ENCODE data around the gene XPA.

Gene XPA

DNA sequence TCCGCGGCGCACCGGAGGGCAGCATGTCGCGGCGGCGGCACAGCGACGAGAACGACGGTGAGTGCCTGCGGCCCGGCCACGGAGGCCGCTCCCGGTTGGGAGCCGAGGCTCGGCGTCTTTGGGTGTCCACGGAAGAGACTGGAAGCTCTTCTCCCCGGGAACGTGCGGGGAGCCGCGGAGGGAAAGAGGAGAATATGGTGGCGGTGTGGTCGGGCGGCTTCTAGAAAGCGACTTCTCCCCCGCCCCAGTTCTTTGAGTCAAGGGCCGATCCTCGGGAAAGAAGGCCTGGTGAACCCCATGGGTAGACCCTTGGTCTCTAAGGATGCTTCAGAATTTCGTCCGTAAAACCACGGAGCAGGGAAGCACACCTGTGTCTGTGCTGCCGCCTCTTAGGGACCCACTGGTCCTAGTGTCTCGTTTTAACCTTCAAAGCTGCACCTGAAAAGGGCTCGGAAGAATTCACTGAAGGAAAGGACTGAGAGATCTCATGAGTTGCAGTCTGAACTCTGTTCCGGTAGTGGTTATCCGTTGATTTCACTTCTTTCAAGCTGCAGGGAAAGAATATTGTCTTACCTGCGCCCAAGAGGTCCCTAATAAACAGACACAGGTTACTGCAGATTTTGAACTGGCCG is 63.2 kb downstream of the XPA start:
- TF ChIP-seq, protein P1, sequence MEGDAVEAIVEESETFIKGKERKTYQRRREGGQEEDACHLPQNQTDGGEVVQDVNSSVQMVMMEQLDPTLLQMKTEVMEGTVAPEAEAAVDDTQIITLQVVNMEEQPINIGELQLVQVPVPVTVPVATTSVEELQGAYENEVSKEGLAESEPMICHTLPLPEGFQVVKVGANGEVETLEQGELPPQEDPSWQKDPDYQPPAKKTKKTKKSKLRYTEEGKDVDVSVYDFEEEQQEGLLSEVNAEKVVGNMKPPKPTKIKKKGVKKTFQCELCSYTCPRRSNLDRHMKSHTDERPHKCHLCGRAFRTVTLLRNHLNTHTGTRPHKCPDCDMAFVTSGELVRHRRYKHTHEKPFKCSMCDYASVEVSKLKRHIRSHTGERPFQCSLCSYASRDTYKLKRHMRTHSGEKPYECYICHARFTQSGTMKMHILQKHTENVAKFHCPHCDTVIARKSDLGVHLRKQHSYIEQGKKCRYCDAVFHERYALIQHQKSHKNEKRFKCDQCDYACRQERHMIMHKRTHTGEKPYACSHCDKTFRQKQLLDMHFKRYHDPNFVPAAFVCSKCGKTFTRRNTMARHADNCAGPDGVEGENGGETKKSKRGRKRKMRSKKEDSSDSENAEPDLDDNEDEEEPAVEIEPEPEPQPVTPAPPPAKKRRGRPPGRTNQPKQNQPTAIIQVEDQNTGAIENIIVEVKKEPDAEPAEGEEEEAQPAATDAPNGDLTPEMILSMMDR (conservative IDR thresholded peaks at IDR 0.05; ENCODE audit: low read depth, low read length), result no peak
- no peak for DNase-seq (ENCODE audit: low read depth)
- peak overlapping the region; percentile 98 for H3K4me3 ChIP-seq (ENCODE audit: low read length)

DNA sequence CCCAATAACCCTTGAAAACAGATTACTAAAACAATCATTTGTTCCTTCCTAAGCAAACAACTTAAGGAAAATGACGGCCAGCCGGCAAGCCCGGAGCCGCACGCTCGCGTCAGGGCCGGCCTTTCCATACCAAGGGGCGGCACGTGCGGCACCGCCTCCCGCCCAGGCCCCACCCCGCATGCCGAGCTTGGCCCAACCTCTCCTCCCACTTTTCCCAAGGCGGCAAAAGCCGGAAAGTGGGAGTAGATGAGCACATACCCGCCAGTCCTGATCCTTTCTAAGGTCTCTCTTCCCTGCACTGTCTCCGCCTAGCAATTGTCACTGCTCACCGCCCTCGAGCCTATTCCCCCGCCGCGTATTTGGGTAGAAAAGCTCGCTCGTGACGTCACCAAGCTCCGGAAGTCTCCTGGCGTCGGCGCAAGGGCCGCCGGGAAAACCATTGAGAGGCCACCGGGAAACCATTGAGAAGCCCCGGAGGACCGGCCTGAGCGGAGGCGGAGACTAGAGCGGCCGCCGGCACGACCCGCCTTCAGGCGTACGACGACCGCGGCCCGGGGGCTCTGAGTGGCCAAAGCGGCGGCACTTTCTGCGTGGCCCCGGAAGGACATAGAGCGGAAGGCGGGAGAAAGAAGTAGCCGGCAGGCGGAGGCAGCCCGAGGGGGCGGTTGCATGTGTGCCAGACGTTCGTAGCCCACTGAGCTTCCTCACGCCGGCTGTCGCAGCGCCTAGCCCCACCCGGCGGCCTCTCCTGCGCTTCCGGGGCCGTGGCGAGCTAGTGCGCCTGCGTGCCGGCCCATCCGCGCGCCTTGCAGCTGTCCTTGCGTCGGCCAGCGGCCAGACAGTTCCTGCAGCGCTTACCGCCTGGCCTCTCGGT is 63.9 kb downstream of the XPA start, which contains the start of the genes NCBP1 and TSTD2:
Gene NCBP1 (plus strand): TSS at position 837 of the 874 bp plus-strand sequence. CDS start 61 bp downstream, outside the sequence.
Gene TSTD2 (minus strand): TSS at position 384 of the 874 bp plus-strand sequence. CDS start 5,806 bp downstream, outside the sequence.
- DNase-seq (ENCODE audit: low read depth), result peak; percentile 92

DNA sequence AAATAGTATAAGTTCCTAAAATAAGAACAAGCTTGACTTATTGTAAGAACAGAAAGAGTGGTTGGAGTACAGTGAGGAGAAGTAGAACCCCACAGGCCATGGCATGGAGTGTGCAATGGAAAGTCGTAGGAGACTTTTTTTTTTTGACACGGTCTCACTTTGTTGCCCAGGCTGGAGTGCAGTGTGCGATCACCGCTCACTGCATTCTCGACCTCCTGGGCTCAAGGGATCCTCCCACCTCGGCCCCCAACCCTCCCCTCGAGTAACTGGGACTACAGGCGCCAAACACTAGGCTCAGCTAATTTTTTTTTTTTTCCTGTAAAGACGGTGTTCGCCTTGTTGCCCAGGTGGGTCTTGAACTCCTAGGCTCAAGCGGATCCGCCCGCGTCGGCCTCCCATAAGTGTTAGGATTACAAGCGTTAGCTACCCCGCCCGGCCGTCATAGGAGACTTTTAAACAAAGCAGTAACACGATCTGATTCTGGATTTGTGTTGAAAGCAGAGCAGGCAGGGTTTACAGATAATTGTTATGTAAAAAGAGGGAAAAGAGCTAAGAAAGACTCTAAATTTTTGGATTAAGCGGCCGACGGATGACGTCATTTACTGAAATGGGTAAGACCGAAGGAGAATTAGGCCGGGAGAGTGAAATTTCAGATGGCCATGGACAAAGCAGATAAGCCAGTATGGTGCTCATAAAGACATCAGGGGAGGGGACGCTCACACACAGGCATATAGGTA is 64.7 kb downstream of the XPA start:
- TF ChIP-seq, protein P1 (conservative IDR thresholded peaks at IDR 0.05; ENCODE audit: low read depth, low read length), result no peak
- peak overlapping the region; percentile 98 for H3K4me3 ChIP-seq (ENCODE audit: low read length)
- DNase-seq (ENCODE audit: low read depth), result peak; percentile 51

More for the DNA sequence above, 63.9 kb downstream of the XPA start, which contains the start of the genes NCBP1 and TSTD2:
- TF ChIP-seq, protein P1 (conservative IDR thresholded peaks at IDR 0.05; ENCODE audit: low read depth, low read length), result no peak
- peak within 1 kb of the TSS; percentile 98 for H3K4me3 ChIP-seq (ENCODE audit: low read length)

DNA sequence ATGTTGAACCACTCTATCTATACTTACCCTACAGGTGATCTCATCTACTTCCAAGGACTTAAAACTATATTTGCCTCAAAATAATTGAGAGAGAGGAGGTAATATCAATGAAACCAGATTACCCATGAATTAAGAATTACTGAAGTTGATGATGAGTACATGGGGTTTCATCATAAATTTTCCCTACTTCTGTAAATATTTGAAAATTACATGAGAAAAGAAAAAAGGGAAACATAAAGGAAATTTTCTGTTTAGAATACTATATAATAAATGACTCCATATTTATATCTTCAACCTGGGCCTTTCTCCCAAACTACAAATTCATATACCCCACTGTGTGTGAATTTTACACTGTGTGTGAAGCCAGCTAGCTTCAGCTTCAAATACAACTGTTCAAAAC is 66.5 kb downstream of the XPA start:
- no peak overlapping the region for H3K4me3 ChIP-seq (ENCODE audit: low read length)
- TF ChIP-seq, protein P1 (conservative IDR thresholded peaks at IDR 0.05; ENCODE audit: low read depth, low read length), result no peak
- no peak for DNase-seq (ENCODE audit: low read depth)

DNA sequence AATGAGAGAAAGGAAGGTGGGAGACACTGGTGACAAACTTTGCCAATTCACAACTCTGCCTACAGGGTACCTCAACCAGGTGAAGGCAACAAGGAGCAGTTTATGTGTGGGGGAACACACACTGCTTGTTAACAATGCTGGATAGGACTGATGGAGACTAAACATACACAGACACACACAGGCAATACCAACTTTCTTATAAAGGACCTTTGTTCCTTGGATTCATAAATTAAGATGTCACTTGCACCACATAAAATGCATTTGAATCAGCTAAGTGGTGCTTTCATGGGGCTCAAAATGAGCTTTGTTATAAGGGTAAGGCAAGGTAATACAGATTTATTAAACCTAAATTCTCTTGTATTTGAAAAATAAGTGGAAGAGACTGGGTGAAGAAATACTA is 68.0 kb downstream of the XPA start:
- TF ChIP-seq, protein P1 (conservative IDR thresholded peaks at IDR 0.05; ENCODE audit: low read depth, low read length), result no peak
- H3K4me3 ChIP-seq (ENCODE audit: low read length), result no peak overlapping the region
- DNase-seq (ENCODE audit: low read depth), result no peak

DNA sequence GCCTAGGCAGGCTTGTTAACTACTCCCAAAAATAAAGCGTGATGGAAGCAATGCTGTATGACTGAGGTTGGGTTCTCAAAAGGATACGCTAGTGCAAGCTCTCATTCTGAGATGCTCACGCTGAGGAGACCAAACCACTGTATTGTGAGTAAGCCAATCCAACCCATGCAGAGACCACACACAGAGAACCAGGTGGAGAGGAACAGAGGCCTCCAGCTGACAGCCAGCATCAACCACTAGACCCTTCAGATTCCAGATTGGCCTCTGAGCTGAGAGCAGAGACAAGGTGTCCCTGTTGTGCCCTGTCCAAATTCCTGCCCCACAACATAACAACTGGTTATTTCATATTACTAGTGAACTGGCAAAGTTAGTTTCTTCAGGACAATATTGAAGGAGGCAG is 68.5 kb downstream of the XPA start:
- no peak overlapping the region for H3K4me3 ChIP-seq (ENCODE audit: low read length)
- DNase-seq (ENCODE audit: low read depth), result no peak
- TF ChIP-seq, protein P1 (conservative IDR thresholded peaks at IDR 0.05; ENCODE audit: low read depth, low read length), result no peak
